Cardiac muscle cell (in vitro differentiated cells and primary cell): Measurements from ENCODE around the gene TAF8. TPM values are rescaled to one million over a fixed set of nuclear protein-coding genes. Genes with fewer than 3 reads are reported as not detected.

ENCODE experiments used
- DNase-seq, 2 donors: peaks; one replicate each; pipeline versions ENCODE4 v3.0.0 to v3.0.0-alpha.2; 2010 to 2017; ENCODE audit warnings: low read depth in 1 of 2, low spot score in 1 of 2
- H3K27ac ChIP-seq: fragments of 200-600 bp; sonication (generic); 2 replicates; pipeline ENCODE4 v1.5.1; 2016
- H3K27me3 ChIP-seq: fragments of 200-600 bp; sonication (generic); 2 replicates; pipeline ENCODE4 v1.6.0; 2016; ENCODE audit warnings: control low read depth
- H3K36me3 ChIP-seq: fragments of 200-600 bp; sonication (generic); 2 replicates; pipeline ENCODE4 v1.5.1; 2016; ENCODE audit warnings: control low read depth
- H3K4me1 ChIP-seq: fragments of 200-600 bp; sonication (generic); 2 replicates; pipeline ENCODE4 v1.8.1; 2017; ENCODE audit warnings: low read depth, mild to moderate bottlenecking, mixed run types
- H3K4me3 ChIP-seq: fragments of 200-600 bp; sonication (generic); 2 replicates; pipeline ENCODE4 v1.5.1; 2016; ENCODE audit warnings: mild to moderate bottlenecking
- H3K9me3 ChIP-seq: fragments of 200-600 bp; sonication (generic); 2 replicates; pipeline ENCODE4 v1.5.1; 2017; ENCODE audit warnings: low read depth, mild to moderate bottlenecking, control low read depth
- CTCF ChIP-seq: IDR thresholded peaks from 2 replicates; pipeline ENCODE4 v1.5.1; 2012; ENCODE audit warnings: low read depth, mild to moderate bottlenecking, low read length
- polyA plus RNA-seq: library from polyadenylated mRNA; unstranded; fragments of >200 nt; fragmentation: Nextera tagmentation; extraction: Ambion mirVana; gene quantifications from 2 replicates; pipeline ENCODE4 v1.2.1, GENCODE V29; 2016
- total RNA-seq: library from RNA; depleted of rRNA; stranded (reverse); fragments of >200 nt; gene quantifications from 2 replicates; pipeline ENCODE4 v1.2.3, GENCODE V29; 2016

TAF8 gene
- total and polyA plus RNA-seq, 2 experiments from 2014 or later = 18.3 to 31.6 TPM

DNA sequence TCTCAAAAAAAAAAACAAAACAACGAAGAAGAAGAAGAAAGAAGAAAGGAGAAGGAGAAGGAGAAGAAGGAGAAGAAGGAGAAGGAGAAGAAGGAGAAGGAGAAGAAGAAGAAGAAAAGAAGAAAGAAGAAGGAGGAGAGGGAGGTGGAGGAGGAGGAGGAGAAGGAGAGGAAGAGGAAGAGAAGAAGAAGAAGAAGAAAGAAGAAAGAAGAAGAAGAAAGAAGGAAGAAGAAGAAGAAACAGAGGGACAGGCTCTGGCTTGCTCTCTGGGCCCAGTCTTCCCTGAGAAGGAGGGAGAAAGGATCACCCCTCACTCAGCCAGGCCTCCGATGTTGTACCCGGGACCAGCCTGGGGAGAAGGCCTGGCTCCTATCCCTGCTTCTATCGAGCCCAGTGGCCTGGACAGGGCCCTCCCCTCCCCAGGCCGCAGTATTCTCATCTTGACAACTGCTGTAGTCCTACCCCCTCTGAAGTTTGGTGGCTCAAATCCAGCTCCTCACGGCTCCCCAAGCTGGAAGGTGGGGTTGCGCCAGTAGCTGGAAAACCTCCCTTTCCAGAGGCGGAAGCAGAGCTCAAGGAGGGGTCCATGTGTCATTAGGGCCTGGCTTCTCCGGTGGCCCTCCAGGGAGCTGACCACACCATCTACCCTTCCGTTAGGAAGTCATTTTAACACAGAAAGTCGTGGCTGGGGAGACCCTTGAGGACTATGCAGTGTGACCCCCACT, 73.2 kb downstream of the TAF8 start:
- Histone ChIP-seq H3K27ac (peak overlapping the region; percentile 30), H3K27me3 (no peaks in the 10 kb centered on the region), H3K9me3 (no peaks in the 10 kb centered on the region), H3K4me1 (peaks cover 8% of the 10 kb centered on the region), H3K36me3 (no peaks in the 10 kb centered on the region), H3K4me3 (no peak overlapping the region)
- no peak for DNase-seq
- TF ChIP-seq CTCF = no peak

DNA sequence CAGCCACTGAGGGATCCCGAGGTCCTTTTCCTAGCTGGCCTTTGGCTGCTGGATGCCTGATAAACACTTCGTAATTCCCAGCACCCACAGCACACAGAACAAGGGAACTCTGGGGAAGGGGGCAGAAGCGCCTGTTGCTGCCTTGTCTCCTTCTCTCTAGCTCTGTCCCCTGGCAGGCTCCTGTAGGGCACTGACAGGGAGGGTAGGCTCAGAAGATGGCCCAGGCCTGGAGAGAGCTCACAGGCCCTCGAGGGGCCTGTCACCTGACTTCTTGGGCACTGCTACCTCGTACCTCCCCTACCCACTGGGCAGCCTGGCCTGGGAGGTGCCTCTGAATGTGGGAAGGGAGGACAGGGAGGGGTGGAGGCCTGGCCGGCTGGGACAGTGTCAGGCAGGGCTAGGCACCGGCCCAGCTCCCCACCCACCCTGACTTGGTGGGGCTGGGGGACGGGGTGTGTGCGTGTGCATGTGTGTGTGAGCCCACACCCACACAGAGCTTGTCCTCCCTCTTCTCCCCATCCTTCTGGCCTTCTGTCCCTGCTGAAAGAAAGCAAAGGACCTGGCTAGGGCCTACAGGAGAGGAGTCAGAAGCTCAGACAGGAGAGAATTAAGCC, 74.0 kb downstream of the TAF8 start:
- DNase-seq = no peak
- Histone ChIP-seq H3K27me3 (no peaks in the 10 kb centered on the region), H3K27ac (peak overlapping the region; percentile 30), H3K36me3 (no peaks in the 10 kb centered on the region), H3K9me3 (no peaks in the 10 kb centered on the region), H3K4me1 (peaks cover 12% of the 10 kb centered on the region), H3K4me3 (no peak overlapping the region)
- TF ChIP-seq CTCF = no peak

GRCh38 chr6:42125231-42125630, 74.9 kb downstream of the TAF8 start:
- Histone ChIP-seq H3K36me3 (no peaks in the 10 kb centered on the region), H3K9me3 (no peaks in the 10 kb centered on the region), H3K4me1 (peaks cover 12% of the 10 kb centered on the region), H3K27ac (peak overlapping the region; percentile 66), H3K27me3 (no peaks in the 10 kb centered on the region), H3K4me3 (no peak overlapping the region)
- TF ChIP-seq CTCF = no peak
- DNase-seq = no peak

GRCh38 chr6:42125663-42126062, 75.3 kb downstream of the TAF8 start:
- no peak for TF ChIP-seq CTCF
- Histone ChIP-seq H3K4me3 (no peak overlapping the region), H3K27ac (peak overlapping the region; percentile 66), H3K9me3 (no peaks in the 10 kb centered on the region), H3K27me3 (no peaks in the 10 kb centered on the region), H3K36me3 (no peaks in the 10 kb centered on the region), H3K4me1 (peaks cover 12% of the 10 kb centered on the region)
- no peak for DNase-seq

- H3K9me3 ChIP-seq = no peaks in the 10 kb centered on the region
- H3K27me3 ChIP-seq = no peaks in the 10 kb centered on the region
- peak overlapping the region; percentile 38 for H3K27ac ChIP-seq
- H3K4me1 ChIP-seq = peaks cover 12% of the 10 kb centered on the region
- no peaks in the 10 kb centered on the region for H3K36me3 ChIP-seq
- no peak overlapping the region for H3K4me3 ChIP-seq
- DNase-seq = no peak
- TF ChIP-seq CTCF = no peak
Observed at GRCh38 chr6:42128460-42129359, 78.4 kb downstream of the TAF8 start.
